Upper lobe of left lung (tissue), 6 donors: ENCODE data around the gene DLG2. TPM values are rescaled to one million over a fixed set of nuclear protein-coding genes. Genes with fewer than 3 reads are reported as not detected.
A peak's percentile ranks its signal among the peaks of the same experiment; 100 is the strongest.

Source experiments
- ATAC-seq, 2 donors: fragments of 200-7000 bp; cut with Tn5 transposase; one replicate each; pipeline ENCODE4 v1.9.1; 2022; ENCODE audit warnings: mild to moderate bottlenecking in 2 of 2, moderate library complexity in 2 of 2; ENCODE audit not compliant: low FRiP score in 2 of 2
- DNase-seq, 2 donors: peaks; one replicate each; pipeline ENCODE4 v3.0.0-alpha.2; 2019 to 2020
- H3K27ac ChIP-seq, 4 donors: fragments of 200-600 bp; sonication (generic); one replicate each; pipeline ENCODE4 v1.5.1; 2016 to 2019
- H3K27me3 ChIP-seq, 4 donors: fragments of 200-600 bp; sonication (generic); one replicate each; pipeline ENCODE4 v1.5.1; 2017 to 2019
- H3K36me3 ChIP-seq, 4 donors: fragments of 200-600 bp; sonication (generic); one replicate each; pipeline ENCODE4 v1.5.1; 2016 to 2019
- H3K4me1 ChIP-seq, 4 donors: fragments of 200-600 bp; sonication (generic); one replicate each; pipeline ENCODE4 v1.5.1; 2018 to 2019
- H3K4me3 ChIP-seq, 4 donors: fragments of 200-600 bp; sonication (generic); one replicate each; pipeline ENCODE4 v1.5.1; 2017 to 2019; ENCODE audit warnings: mild to moderate bottlenecking in 2 of 4, moderate library complexity in 1 of 4
- H3K9me3 ChIP-seq, 4 donors: fragments of 200-600 bp; sonication (generic); one replicate each; pipeline ENCODE4 v1.5.1; 2018 to 2019
- EP300 ChIP-seq, 4 donors: sonication (generic); formaldehyde crosslinking; IDR thresholded peaks; one replicate each; pipeline ENCODE4 v1.5.1; 2017; ENCODE audit warnings: antibody characterized with exemption in 4 of 4, control low read depth in 2 of 4
- POLR2A ChIP-seq, 4 donors: fragments of 450-650 bp; IDR thresholded peaks; one replicate each; pipeline ENCODE4 v1.5.1; 2016 to 2017; ENCODE audit warnings: antibody characterized with exemption in 4 of 4, mild to moderate bottlenecking in 2 of 4
- POLR2AphosphoS5 ChIP-seq, 2 donors: sonication (generic); formaldehyde crosslinking; IDR thresholded peaks; one replicate each; pipeline ENCODE4 v1.5.1; 2017; ENCODE audit warnings: antibody characterized with exemption in 2 of 2
- WGBS, 2 donors: methylation state at CpG; one replicate each; pipeline ENCODE4 v1.1.5; 2017 to 2018; 5-methylcytosine and 5-hydroxymethylcytosine counted together
- total RNA-seq, 6 donors: library from RNA; depleted of rRNA in 4 of 6; stranded (reverse); fragments of >200 nt in 4 of 6; gene quantifications; one replicate each; pipeline versions ENCODE4 v1.1.0 to v1.2.1, GENCODE V29; 2016 to 2021
- TF ChIP-seq, protein P1 (sequence below), 6 experiments: fragments of 450-650 bp in 4 of 6; fragments of 200-600 bp in 2 of 6; sonication (generic) in 2 of 6; IDR thresholded peaks; one replicate each; pipeline ENCODE4 v1.5.1; 2016 to 2019; ENCODE audit warnings: antibody characterized with exemption in 6 of 6
- donor health status: DM: no; HTN: no; CAD: no; lungs with moderate emphysema.
- donor health status: DM: no; HTN: yes; CAD: no; lungs with severe emphysema.

Gene DLG2
- total RNA-seq, 6 donors from 2014 or later = 3.4 to 37.7 (median 9.1) TPM

DNA sequence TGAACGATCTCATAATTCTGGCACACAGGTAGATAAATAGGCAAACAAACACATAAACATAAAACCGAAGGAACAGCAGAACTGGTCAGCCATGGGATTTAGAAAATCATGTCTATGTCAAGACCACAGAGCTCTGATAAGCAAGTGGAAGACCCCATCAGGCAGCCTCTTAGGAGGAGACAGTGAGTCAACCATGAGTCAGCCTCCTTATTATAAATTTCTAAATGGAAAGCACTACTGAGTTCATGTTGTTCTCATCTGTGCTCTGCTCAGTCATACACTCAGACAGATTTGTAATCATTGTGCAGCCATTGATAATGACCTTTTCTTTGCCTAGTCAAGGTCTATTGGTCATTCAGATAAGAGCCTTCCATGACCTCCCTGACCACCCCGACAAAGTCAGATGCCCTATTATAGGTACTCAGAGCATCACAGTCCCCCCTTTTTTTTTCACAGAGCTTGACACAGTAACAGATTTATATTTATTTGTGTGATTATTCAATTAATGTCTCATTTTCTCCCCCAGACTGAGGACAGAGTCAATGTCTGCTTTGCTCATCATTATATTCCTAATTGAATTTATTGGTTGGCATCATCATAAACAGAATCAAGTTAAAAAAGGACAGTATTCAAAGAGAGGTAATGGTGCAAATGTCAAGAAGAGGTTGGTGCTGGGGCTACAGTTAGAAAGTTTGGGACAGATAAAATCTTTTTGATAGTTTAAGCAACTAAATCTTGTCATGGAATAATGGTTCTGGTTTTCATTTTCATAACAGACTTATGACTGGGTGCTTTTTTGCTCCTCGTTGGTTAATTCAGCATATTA lies 1761.3 kb downstream of the DLG2 start:
- WGBS, 2 donors = 80 to 87% methylated on average over 4 of the region's 4 CpGs
- no peak for DNase-seq

DNA sequence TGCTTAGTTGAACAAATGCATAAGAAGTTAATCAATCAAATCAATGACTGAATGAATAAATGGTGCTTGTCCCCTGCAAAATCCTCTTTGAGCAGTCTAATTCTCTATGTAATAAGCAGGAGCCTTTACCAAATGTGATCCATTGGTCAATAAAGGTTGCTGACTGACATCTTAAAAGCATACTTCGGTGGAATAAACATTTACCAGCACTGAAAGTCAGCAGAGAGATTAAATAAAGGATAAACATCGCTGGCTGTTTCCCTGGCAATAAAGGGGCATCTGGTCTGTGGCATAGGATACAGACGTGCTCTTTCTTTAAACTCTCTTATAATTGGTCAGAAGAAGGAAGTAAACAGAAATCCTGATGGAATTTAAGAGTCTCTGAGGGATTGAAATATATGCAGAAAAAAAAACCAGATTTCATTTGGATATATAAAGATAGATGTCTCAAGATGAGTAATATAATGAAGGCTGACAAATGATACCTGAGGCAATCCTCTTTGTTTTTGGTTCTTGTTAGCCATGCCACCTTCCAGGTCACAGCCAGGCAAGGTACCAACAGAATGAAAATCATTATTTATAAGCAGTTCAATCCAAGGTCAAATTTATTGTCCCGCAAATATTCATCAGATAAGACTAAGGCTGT lies 1762.6 kb downstream of the DLG2 start:
- 65 to 71% methylated on average over 4 of the region's 4 CpGs for WGBS, 2 donors
- H3K27ac ChIP-seq = no peak overlapping the region
- ATAC-seq (no peak), DNase-seq (no peak)
- no peaks in the 10 kb centered on the region for H3K27me3 ChIP-seq
- TF ChIP-seq POLR2AphosphoS5 (IDR thresholded peaks at IDR 0.05) (no peak), POLR2A (IDR thresholded peaks at IDR 0.05) (no peak), EP300 (IDR thresholded peaks at IDR 0.05) (no peak)
- TF ChIP-seq, protein P1, sequence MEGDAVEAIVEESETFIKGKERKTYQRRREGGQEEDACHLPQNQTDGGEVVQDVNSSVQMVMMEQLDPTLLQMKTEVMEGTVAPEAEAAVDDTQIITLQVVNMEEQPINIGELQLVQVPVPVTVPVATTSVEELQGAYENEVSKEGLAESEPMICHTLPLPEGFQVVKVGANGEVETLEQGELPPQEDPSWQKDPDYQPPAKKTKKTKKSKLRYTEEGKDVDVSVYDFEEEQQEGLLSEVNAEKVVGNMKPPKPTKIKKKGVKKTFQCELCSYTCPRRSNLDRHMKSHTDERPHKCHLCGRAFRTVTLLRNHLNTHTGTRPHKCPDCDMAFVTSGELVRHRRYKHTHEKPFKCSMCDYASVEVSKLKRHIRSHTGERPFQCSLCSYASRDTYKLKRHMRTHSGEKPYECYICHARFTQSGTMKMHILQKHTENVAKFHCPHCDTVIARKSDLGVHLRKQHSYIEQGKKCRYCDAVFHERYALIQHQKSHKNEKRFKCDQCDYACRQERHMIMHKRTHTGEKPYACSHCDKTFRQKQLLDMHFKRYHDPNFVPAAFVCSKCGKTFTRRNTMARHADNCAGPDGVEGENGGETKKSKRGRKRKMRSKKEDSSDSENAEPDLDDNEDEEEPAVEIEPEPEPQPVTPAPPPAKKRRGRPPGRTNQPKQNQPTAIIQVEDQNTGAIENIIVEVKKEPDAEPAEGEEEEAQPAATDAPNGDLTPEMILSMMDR (IDR thresholded peaks at IDR 0.05) = no peak
- H3K9me3 ChIP-seq = peaks cover 0 to 5% (median 0%) of the 10 kb centered on the region in 4 donors
- no peaks in the 10 kb centered on the region for H3K4me1 ChIP-seq
- H3K36me3 ChIP-seq = no peaks in the 10 kb centered on the region
- H3K4me3 ChIP-seq = no peak overlapping the region

More for the DNA sequence above, 1761.3 kb downstream of the DLG2 start:
- TF ChIP-seq EP300 (IDR thresholded peaks at IDR 0.05) (no peak), POLR2AphosphoS5 (IDR thresholded peaks at IDR 0.05) (no peak), POLR2A (IDR thresholded peaks at IDR 0.05) (no peak)
- TF ChIP-seq, protein P1 (IDR thresholded peaks at IDR 0.05) = no peak
- Histone ChIP-seq H3K27me3 (no peaks in the 10 kb centered on the region), H3K4me3 (no peak overlapping the region), H3K9me3 (no peaks in the 10 kb centered on the region), H3K4me1 (no peaks in the 10 kb centered on the region), H3K36me3 (no peaks in the 10 kb centered on the region), H3K27ac (no peak overlapping the region)
- peak in 1 of 2 donors; percentile 76 for ATAC-seq

DNA sequence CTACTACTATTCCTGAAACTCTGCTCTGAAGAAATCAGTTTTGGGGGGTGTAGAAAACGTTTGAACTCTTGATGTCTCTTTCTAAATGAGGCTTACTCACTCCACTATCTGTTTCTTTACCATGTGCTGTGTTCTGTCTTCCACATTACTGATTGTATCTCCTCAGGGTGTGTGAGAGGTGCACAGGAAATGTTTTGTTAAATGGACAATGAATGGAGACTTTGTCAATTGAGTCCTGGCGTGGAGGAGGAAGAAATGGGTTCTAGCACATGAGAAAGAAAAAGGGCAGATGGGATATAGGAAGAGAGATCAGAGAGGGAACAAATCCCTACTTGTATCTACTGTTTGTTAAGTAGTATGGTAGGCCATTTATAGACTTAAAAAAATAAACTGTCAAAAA lies 1763.9 kb downstream of the DLG2 start:
- Histone ChIP-seq H3K4me1 (no peaks in the 10 kb centered on the region), H3K36me3 (no peaks in the 10 kb centered on the region), H3K4me3 (no peak overlapping the region), H3K27me3 (no peaks in the 10 kb centered on the region), H3K9me3 (peaks cover 0 to 6% (median 0%) of the 10 kb centered on the region in 4 donors), H3K27ac (no peak overlapping the region)
- ATAC-seq (no peak), DNase-seq (no peak)
- 43 to 52% methylated on average over 2 of the region's 2 CpGs for WGBS, 2 donors
- TF ChIP-seq POLR2A (IDR thresholded peaks at IDR 0.05) = no peak
- TF ChIP-seq EP300 (IDR thresholded peaks at IDR 0.05) = no peak
- TF ChIP-seq POLR2AphosphoS5 (IDR thresholded peaks at IDR 0.05) = no peak
- TF ChIP-seq, protein P1 (IDR thresholded peaks at IDR 0.05) = no peak

DNA sequence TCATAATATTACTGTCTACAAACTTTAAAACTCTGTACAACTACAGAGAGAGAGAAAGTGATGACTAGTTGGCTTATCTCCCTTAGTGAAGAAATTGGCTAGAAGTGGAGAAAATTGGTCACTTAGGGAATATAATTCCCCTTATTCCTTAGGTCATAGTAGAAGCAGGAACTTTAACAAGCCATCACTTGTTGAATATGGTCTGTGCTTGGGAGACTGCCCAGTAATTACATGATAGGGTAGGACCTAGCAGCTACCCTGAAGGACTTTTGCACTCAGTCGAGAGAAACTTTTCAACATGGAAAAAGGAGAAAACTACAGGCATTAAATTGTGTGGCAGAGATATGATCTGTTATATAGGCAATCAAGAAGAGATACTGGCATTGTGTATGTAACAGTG lies 1764.5 kb downstream of the DLG2 start:
- H3K27ac ChIP-seq = no peak overlapping the region
- no peak for DNase-seq
- peak in 1 of 2 donors; percentile 82 for ATAC-seq
- no peak overlapping the region for H3K4me3 ChIP-seq
- no peaks in the 10 kb centered on the region for H3K4me1 ChIP-seq
- TF ChIP-seq POLR2A (IDR thresholded peaks at IDR 0.05) (no peak), EP300 (IDR thresholded peaks at IDR 0.05) (no peak)
- H3K27me3 ChIP-seq = no peaks in the 10 kb centered on the region
- peaks cover 0 to 6% (median 0%) of the 10 kb centered on the region in 4 donors for H3K9me3 ChIP-seq
- no peaks in the 10 kb centered on the region for H3K36me3 ChIP-seq
- 52 to 71% methylated on average over 1 of the region's 1 CpG for whole genome bisulfite sequencing, 2 donors

DNA sequence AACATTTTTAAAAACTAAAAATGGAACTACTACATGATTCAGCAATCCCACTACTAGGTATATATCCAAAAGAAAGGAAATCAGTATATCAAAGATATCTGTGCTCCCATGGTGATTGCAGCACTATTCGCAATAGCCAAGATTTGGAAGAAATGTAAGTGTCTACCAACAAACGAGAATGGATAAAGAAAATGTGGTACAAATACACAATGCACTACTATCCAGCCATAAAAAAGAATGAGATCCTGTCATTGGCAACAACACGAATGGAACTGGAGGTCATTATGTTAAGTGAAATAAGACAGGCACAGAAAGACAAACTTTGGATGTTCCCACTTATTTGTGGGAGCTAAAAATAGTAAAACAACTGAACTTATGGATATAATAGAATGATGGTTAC lies 1765.1 kb downstream of the DLG2 start:
- no peaks in the 10 kb centered on the region for H3K4me1 ChIP-seq
- no peak for TF ChIP-seq POLR2AphosphoS5 (IDR thresholded peaks at IDR 0.05)
- no peak for TF ChIP-seq POLR2A (IDR thresholded peaks at IDR 0.05)
- TF ChIP-seq, protein P1 (IDR thresholded peaks at IDR 0.05) = no peak
- no peak for TF ChIP-seq EP300 (IDR thresholded peaks at IDR 0.05)
- 84 to 85% methylated on average over 3 of the region's 3 CpGs for WGBS, 2 donors
- no peak overlapping the region for H3K27ac ChIP-seq
- no peak overlapping the region for H3K4me3 ChIP-seq
- H3K27me3 ChIP-seq = no peaks in the 10 kb centered on the region
- no peak for DNase-seq
- no peak for ATAC-seq
- peaks cover 0 to 11% (median 0%) of the 10 kb centered on the region in 4 donors for H3K9me3 ChIP-seq
- no peaks in the 10 kb centered on the region for H3K36me3 ChIP-seq
